ENCODE data around the gene FGD2. TPM values are rescaled to one million over a fixed set of nuclear protein-coding genes. Genes with fewer than 3 reads are reported as not detected.

FGD2 gene
- total and polyA plus RNA-seq, 10 of the 15 experiments (the other 5 are each of a cell fraction or from before 2014, with no cell fraction given) = 5.2 to 88.1 (median 33.2) TPM

- ChIA-PET SMC1A (ENCODE audit: uncharacterized antibody, unreplicated experiment) (interaction anchor here (0.8 to 13.5 kb wide), 3 partner anchors 9 to 115 kb away, joined by 3 to 266 read pairs (median 5); partner anchors contain the start of gene PIM1), POLR2A (no interaction called here), RAD21 (ENCODE audit: unreplicated experiment) (interaction anchor here (0.6 to 12.3 kb wide), 2 partner anchors 115 to 141 kb away, joined by 3 to 255 read pairs; partner anchors contain the start of gene PIM1), CTCF (interaction anchor here (3.4 kb wide), 1 partner anchor 115 kb away, joined by 25 read pairs; no protein-coding TSS in a partner anchor)
- Histone ChIP-seq H3K4me2 (ENCODE audit: control insufficient read depth, insufficient read depth) (no peak overlapping the region), H3K27ac (ENCODE audit: control insufficient read depth, insufficient read depth) (no peak overlapping the region), H3K79me2 (ENCODE audit: control insufficient read depth, insufficient read depth, low read length) (no peaks in the 10 kb centered on the region), H3K4me1 (ENCODE audit: control insufficient read depth, insufficient read depth, low read length) (no peaks in the 10 kb centered on the region), H3K4me3 (no peak overlapping the region), H3K36me3 (ENCODE audit: control insufficient read depth in 2 of 2, insufficient read depth in 2 of 2, low read length in 1 of 2) (no peaks in the 10 kb centered on the region), H3K27me3 (replicated peaks in 1 of 2; ENCODE audit: control insufficient read depth in 2 of 2, insufficient read depth in 2 of 2, low read length in 1 of 2) (no peaks in the 10 kb centered on the region), H3K9me3 (replicated peaks; ENCODE audit: control insufficient read depth, insufficient read depth, low read length) (no peaks in the 10 kb centered on the region), H3K9ac (ENCODE audit: control insufficient read depth, insufficient read depth, low read length) (no peak overlapping the region), H2AFZ (ENCODE audit: control insufficient read depth, low read depth, low read length) (no peak overlapping the region), H4K20me1 (ENCODE audit: control insufficient read depth, insufficient read depth) (no peaks in the 10 kb centered on the region)
- ATAC-seq (no peak), FAIRE-seq (no peak), DNase-seq (ENCODE audit: low read depth, low spot score) (no peak)
- no TSS peak for BruUV-seq (replicated peaks)
- WGBS (ENCODE audit: insufficient coverage, insufficient replicate concordance, low lambda C conversion rate, missing lambda C conversion rate) = 62% methylated on average over 4 of the region's 4 CpGs
- intact Hi-C loops (cut with micrococcal nuclease; ENCODE audit: unreplicated experiment) = no loop called here
- in situ Hi-C loops (cut with MboI) = no loop called here
- TF ChIP-seq FOXK2 (IDR thresholded peaks at IDR 0.05) (no peak), TARDBP (IDR thresholded peaks at IDR 0.05; ENCODE audit: borderline replicate concordance) (no peak), CHD2 (IDR thresholded peaks at IDR 0.05; ENCODE audit: borderline replicate concordance, low read depth, low read length) (no peak), KAT2A (conservative IDR thresholded peaks at IDR 0.05; ENCODE audit: control insufficient read depth, low read depth, low read length) (no peak), PBX3 (IDR thresholded peaks at IDR 0.05; ENCODE audit: insufficient replicate concordance, low read depth, low read length) (no peak), USF2 (IDR thresholded peaks at IDR 0.05; ENCODE audit: borderline replicate concordance, low read depth, low read length) (no peak), MLLT1 (IDR thresholded peaks at IDR 0.05) (no peak), ETV6 (conservative IDR thresholded peaks at IDR 0.05 in 1 of 2, IDR thresholded peaks at IDR 0.05 in 1 of 2; ENCODE audit: borderline replicate concordance in 1 of 2, low read depth in 1 of 2) (no peak), CHD1 (IDR thresholded peaks at IDR 0.05; ENCODE audit: low read depth, low read length) (no peak), JUND (IDR thresholded peaks at IDR 0.05; ENCODE audit: low read depth, low read length) (no peak), MTA3 (IDR thresholded peaks at IDR 0.05; ENCODE audit: borderline replicate concordance, low read length) (no peak), HSF1 (IDR thresholded peaks at IDR 0.05; ENCODE audit: low read depth, low read length) (no peak), CBX5 (IDR thresholded peaks at IDR 0.05; ENCODE audit: low read depth) (no peak), IKZF1 (conservative IDR thresholded peaks at IDR 0.05) (no peak), CTCF (IDR thresholded peaks at IDR 0.05 in 2 of 3, conservative IDR thresholded peaks at IDR 0.05 in 1 of 3; ENCODE audit: control insufficient read depth in 2 of 3, extremely low read depth in 1 of 3, insufficient read depth in 1 of 3, low read depth in 3 of 3, low read length in 3 of 3) (no peak), PAX8 (IDR thresholded peaks at IDR 0.05) (no peak)
Observed at GRCh38 chr6:37057128-37057471, 51.6 kb downstream of the FGD2 start.
